Heart right ventricle (tissue), 16 donors: ENCODE data around the gene MBP. TPM values are rescaled to one million over a fixed set of nuclear protein-coding genes. Genes with fewer than 3 reads are reported as not detected.
A peak's percentile ranks its signal among the peaks of the same experiment; 100 is the strongest.

ENCODE experiments used
- ATAC-seq, 8 donors: fragments of 200-7000 bp; cut with Tn5 transposase; one replicate each; pipeline ENCODE4 v1.9.1; 2020; ENCODE audit warnings: mild to moderate bottlenecking in 8 of 8, moderate library complexity in 8 of 8, moderate number of reproducible peaks in 1 of 8
- DNase-seq, 2 donors: peaks; one replicate each; pipeline ENCODE4 v3.0.0-alpha.2; 2020
- H3K27ac ChIP-seq, 10 donors: fragments of 200-600 bp; sonication (generic) in 2 of 10; one replicate each; pipeline versions ENCODE4 v1.5.0 to v1.8.0; 2020 to 2022; ENCODE audit warnings: mild to moderate bottlenecking in 3 of 10
- H3K27me3 ChIP-seq, 7 donors: fragments of 200-600 bp; one replicate each; pipeline ENCODE4 v1.8.0; 2021 to 2022; ENCODE audit warnings: mild to moderate bottlenecking in 2 of 7
- H3K36me3 ChIP-seq, 9 donors: fragments of 200-600 bp; sonication (generic) in 1 of 9; one replicate each; pipeline versions ENCODE4 v1.5.0 to v1.8.0; 2020 to 2022; ENCODE audit warnings: mild to moderate bottlenecking in 2 of 9
- H3K4me1 ChIP-seq, 9 donors: fragments of 200-600 bp; sonication (generic) in 1 of 9; one replicate each; pipeline versions ENCODE4 v1.5.0 to v1.8.0; 2020 to 2022; ENCODE audit warnings: mild to moderate bottlenecking in 4 of 9
- H3K4me3 ChIP-seq, 10 donors: fragments of 200-600 bp; sonication (generic) in 2 of 10; one replicate each; pipeline versions ENCODE4 v1.5.0 to v1.8.0; 2020 to 2022; ENCODE audit warnings: mild to moderate bottlenecking in 7 of 10, moderate library complexity in 2 of 10
- H3K9me3 ChIP-seq, 11 donors: fragments of 200-600 bp in 10 of 11; sonication (generic) in 2 of 11; one replicate each; pipeline versions ENCODE4 v1.5.0 to v1.8.0; 2013 to 2022; ENCODE audit warnings: mild to moderate bottlenecking in 2 of 11, control low read depth in 1 of 11, moderate library complexity in 1 of 11
- WGBS, 2 donors: extraction: QIAGEN DNeasy Blood & Tissue Kit; methylation state at CpG; one replicate each; pipeline ENCODE4 v1.1.7; 2013; ENCODE audit warnings: inconsistent platforms in 1 of 2; 5-methylcytosine and 5-hydroxymethylcytosine counted together
- intact Hi-C, 10 donors: fragments of 100-400 bp; cut with DNase I; formaldehyde crosslinking; loops; one replicate each; pipeline versions ENCODE4 v1.11.1 to v1.14.2; 2022
- polyA plus RNA-seq, 2 donors: library from polyadenylated mRNA; stranded (reverse); fragments of 200-250 nt; gene quantifications; one replicate each; pipeline ENCODE4 v1.2.3, GENCODE V29; 2013
- total RNA-seq, 10 donors: library from RNA; stranded (reverse); fragmentation: NEBNext Ultra II Directional in 3 of 10; extraction: Animal tissue kit (Norgen Biotek cat#: 25700) in 3 of 10; gene quantifications; one replicate each; pipeline versions ENCODE4 v1.2.1 to v1.2.4, GENCODE V29; 2021 to 2023
- TF ChIP-seq, protein P1 (sequence below), 9 donors: fragments of 200-600 bp; sonication (generic) in 2 of 9; IDR thresholded peaks; one replicate each; pipeline versions ENCODE4 v1.5.0 to v1.8.0; 2021 to 2022; ENCODE audit warnings: antibody characterized with exemption in 9 of 9, mild to moderate bottlenecking in 5 of 9, moderate library complexity in 1 of 9
- donor health status: Arrhythmogenic right ventricular cardiomyopathy.
- donor health status: ischemic (EF 13 %, LVEDD 7.1; RV severe dilation, severe dysfunction).
- donor health status: healthy with polysubstance abuse.
- donor health status: DM: no; HTN: yes; CAD: no.
- donor health status: DM: no; HTN: no; CAD: no.
- donor health status: ischemic (EF 25% LVEDD 6.9; RV normal size, moderate dysfunction).
- donor health status: ischemic (EF 25% LVEDD 5.7; RV mildly dilated, moderate dysfunction).
- donor health status: healthy.
- donor health status: DM: yes; HTN: yes; CAD: no.
- donor health status: Ischemic cardiomyopathy.
- donor health status: ischemic (EF 35%, LVEDD 5.7; RV mildly dilated, moderate dysfunction).
- donor health status: nonischemic (EF 11% LVEDD 7.7; RV severe dilation, severe dysfunction).
- donor health status: DM: yes; HTN: yes; CAD: no.
- donor health status: PGD.
- donor health status: ischemic (EF 29% LVEDD 5.4; RV normal size, mild dysfunction).
- donor health status: nonischemic (EF 23%, LVEDD 6.1; RV moderate dilation, normal function).

The MBP gene
- total and polyA plus RNA-seq, 12 donors = 3.0 to 70.8 (median 43.9) TPM

GRCh38 chr18:76989647-76990190, 142.9 kb downstream of the MBP start:
- Histone ChIP-seq H3K9me3 (no peaks in the 10 kb centered on the region), H3K4me1 (peaks cover 0 to 23% (median 0%) of the 10 kb centered on the region in 9 donors), H3K27ac (no peak overlapping the region), H3K36me3 (no peaks in the 10 kb centered on the region), H3K4me3 (no peak overlapping the region), H3K27me3 (no peaks in the 10 kb centered on the region)
- 91 to 94% methylated on average over 28 of the region's 28 CpGs for WGBS, 2 donors
- intact Hi-C loops = loop anchor here in 1 of 10 donors (10.0 kb wide), 1 partner anchor 185 kb away; no protein-coding TSS in a partner anchor
- DNase-seq (no peak), ATAC-seq (no peak)
- TF ChIP-seq, protein P1, sequence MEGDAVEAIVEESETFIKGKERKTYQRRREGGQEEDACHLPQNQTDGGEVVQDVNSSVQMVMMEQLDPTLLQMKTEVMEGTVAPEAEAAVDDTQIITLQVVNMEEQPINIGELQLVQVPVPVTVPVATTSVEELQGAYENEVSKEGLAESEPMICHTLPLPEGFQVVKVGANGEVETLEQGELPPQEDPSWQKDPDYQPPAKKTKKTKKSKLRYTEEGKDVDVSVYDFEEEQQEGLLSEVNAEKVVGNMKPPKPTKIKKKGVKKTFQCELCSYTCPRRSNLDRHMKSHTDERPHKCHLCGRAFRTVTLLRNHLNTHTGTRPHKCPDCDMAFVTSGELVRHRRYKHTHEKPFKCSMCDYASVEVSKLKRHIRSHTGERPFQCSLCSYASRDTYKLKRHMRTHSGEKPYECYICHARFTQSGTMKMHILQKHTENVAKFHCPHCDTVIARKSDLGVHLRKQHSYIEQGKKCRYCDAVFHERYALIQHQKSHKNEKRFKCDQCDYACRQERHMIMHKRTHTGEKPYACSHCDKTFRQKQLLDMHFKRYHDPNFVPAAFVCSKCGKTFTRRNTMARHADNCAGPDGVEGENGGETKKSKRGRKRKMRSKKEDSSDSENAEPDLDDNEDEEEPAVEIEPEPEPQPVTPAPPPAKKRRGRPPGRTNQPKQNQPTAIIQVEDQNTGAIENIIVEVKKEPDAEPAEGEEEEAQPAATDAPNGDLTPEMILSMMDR (IDR thresholded peaks at IDR 0.05) = no peak

DNA sequence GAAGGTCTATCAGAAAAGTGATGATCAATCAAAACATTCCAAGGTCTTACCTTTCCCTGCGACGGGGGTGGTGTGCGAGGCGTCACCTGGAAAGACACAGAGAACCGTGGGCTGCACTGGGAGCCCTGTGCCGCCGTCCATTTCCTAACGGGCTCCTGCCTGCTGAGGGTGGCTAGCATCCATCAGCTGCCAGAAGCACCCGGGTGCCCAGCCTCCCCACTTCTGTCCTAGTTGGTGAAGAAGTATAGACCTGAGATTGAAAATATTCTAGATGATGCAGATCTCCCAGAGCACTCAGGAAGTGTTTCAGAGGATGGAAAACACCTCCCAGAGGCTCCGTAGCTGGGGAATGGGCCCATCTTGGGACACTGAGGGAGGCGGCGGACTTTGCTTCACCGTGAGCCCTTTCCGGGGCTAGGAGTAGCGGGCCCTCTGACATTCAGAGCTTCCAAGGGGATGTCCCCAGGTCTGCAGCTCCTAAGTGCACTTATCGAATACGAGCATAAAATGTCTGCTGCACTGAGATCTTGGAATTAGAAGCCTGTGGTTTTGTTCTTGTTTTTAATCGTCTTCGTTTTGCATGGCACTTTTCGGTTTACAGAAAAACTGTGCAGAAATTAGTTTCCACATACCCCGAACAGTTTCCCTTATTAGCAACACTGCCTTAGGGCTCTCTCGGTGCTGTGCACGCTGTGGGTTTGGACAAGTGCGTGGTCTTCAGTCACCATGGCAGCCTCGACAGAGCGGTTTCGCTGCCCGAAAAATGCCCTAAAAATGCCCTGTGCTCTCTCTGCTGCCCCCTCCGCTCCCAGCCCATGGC, 143.5 kb downstream of the MBP start:
- DNase-seq (no peak), ATAC-seq (no peak)
- intact Hi-C loops = loop anchor here in 1 of 10 donors (10.0 kb wide), 1 partner anchor 184 kb away; no protein-coding TSS in a partner anchor
- Histone ChIP-seq H3K4me1 (peaks cover 0 to 23% (median 0%) of the 10 kb centered on the region in 9 donors), H3K27me3 (no peaks in the 10 kb centered on the region), H3K9me3 (no peaks in the 10 kb centered on the region), H3K27ac (peak overlapping the region in 6 of 10 donors; percentile 25 to 87 (median 52)), H3K4me3 (peak overlapping the region in 1 of 10 donors; percentile 24), H3K36me3 (no peaks in the 10 kb centered on the region)
- TF ChIP-seq, protein P1 (IDR thresholded peaks at IDR 0.05) = no peak
- WGBS, 2 donors = 94 to 97% methylated on average over 29 of the region's 29 CpGs

DNA sequence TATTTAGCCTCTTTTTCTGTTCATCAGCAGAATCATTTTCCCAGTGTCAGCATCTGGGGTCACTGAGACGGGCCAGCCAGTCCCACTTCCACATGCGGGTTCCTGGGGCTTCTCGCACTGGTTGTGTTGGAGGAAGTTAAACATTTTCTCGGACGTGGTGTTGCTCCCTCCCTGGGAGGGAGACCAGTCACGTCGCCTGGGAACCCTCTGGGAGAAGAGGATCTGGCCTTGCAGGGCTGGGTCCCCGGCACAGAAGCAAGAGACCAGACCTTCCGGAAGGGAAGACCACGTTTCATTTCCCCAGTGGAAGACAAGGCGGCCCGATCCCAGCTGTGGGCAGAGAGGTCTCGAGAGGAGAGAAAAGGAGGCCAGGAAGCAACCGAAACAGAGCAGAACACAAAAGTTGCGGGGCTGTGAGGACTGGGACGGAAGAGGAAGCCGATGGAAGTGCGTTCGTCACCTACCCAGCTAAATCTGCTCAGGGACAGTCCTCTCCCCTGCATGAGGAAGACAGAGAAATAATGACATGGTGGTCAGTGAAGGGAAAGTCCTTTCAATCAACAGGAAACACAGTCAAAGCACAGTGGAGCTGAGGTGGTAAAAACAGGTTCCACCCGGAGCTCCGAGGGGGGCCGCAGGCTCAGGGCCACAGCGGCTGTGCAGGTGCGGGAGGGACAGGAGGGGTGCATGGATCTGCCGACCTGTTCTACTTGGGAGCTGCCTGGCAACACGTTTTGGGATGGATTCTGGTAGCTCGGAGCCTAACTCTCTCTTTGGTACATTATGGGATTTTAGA, 144.4 kb downstream of the MBP start:
- TF ChIP-seq, protein P1 (IDR thresholded peaks at IDR 0.05) = no peak
- no peaks in the 10 kb centered on the region for H3K27me3 ChIP-seq
- no peaks in the 10 kb centered on the region for H3K9me3 ChIP-seq
- ATAC-seq = peak in 7 of 8 donors; percentile 35 to 70 (median 64)
- 58 to 65% methylated on average over 27 of the region's 27 CpGs for WGBS, 2 donors
- peak overlapping the region in 6 of 10 donors; percentile 12 to 32 (median 20) for H3K4me3 ChIP-seq
- peak overlapping the region in 7 of 10 donors; percentile 25 to 87 (median 56) for H3K27ac ChIP-seq
- peaks cover 0 to 26% (median 1%) of the 10 kb centered on the region in 9 donors for H3K4me1 ChIP-seq
- intact Hi-C loops = loop anchor here in 1 of 10 donors (10.0 kb wide), 1 partner anchor 183 kb away; no protein-coding TSS in a partner anchor
- H3K36me3 ChIP-seq = no peaks in the 10 kb centered on the region
- peak; percentile 41 to 48 for DNase-seq

GRCh38 chr18:76986406-76986805, 146.2 kb downstream of the MBP start:
- Histone ChIP-seq H3K27me3 (no peaks in the 10 kb centered on the region), H3K4me3 (no peak overlapping the region), H3K36me3 (no peaks in the 10 kb centered on the region), H3K9me3 (no peaks in the 10 kb centered on the region), H3K27ac (peak overlapping the region in 1 of 10 donors; percentile 75), H3K4me1 (peaks cover 0 to 28% (median 3%) of the 10 kb centered on the region in 9 donors)
- intact Hi-C loops = loop anchor here in 1 of 10 donors (10.0 kb wide), 1 partner anchor 182 kb away; no protein-coding TSS in a partner anchor
- DNase-seq (peak in 1 of 2 donors; percentile 2), ATAC-seq (no peak)
- WGBS, 2 donors = 84 to 92% methylated on average over 7 of the region's 7 CpGs
- TF ChIP-seq, protein P1 (IDR thresholded peaks at IDR 0.05) = no peak
